HEK293 (cell line): ENCODE measurements around the gene PPARGC1A.

Experiments
- CTCF ChIA-PET: fragments of 350-600 bp; formaldehyde crosslinking; extraction: SDS; loops from one replicate; lab custom pipeline; 2021; ENCODE audit warnings: antibody characterized with exemption; lab: Yijun Ruan, JAX
- POLR2A ChIA-PET: fragments of 300-600 bp; formaldehyde crosslinking; extraction: SDS; loops from one replicate; lab custom pipeline; 2020; ENCODE audit warnings: antibody characterized with exemption, inconsistent platforms; lab: Yijun Ruan, JAX
- H3K27ac ChIP-seq: fragments of 200-500 bp; sonication (Bioruptor generic); 2 replicates; pipeline ENCODE4 v1.5.1; 2014; ENCODE audit warnings: low read depth, low read length, control low read depth, inconsistent platforms; ENCODE audit errors: extremely low read depth
- H3K36me3 ChIP-seq, 2 experiments: fragments of 200-500 bp in 1 of 2; sonication (Bioruptor generic) in 1 of 2; 1 replicate in 1 of 2; 2 replicates in 1 of 2; pipeline ENCODE4 v1.5.1; 2014 to 2017; ENCODE audit warnings: inconsistent platforms in 2 of 2, low read length in 2 of 2; ENCODE audit not compliant: control insufficient read depth in 2 of 2, insufficient read depth in 1 of 2
- H3K4me1 ChIP-seq: fragments of 200-500 bp; sonication (Bioruptor generic); 2 replicates; pipeline ENCODE4 v1.5.1; 2014; ENCODE audit warnings: mild to moderate bottlenecking, low read length, inconsistent platforms; ENCODE audit not compliant: control insufficient read depth, insufficient read depth
- H3K4me3 ChIP-seq: 2 replicates; pipeline ENCODE4 v1.5.1; 2011; ENCODE audit warnings: low read depth, mild to moderate bottlenecking, control low read depth, low read length, moderate library complexity
- H3K9me3 ChIP-seq: fragments of 200-500 bp; sonication (Bioruptor generic); 2 replicates; pipeline ENCODE4 v1.5.1; 2014; ENCODE audit warnings: low read depth, low read length, inconsistent platforms; ENCODE audit not compliant: control insufficient read depth, insufficient read depth
- GLI2 ChIP-seq: fragments of 450-650 bp; formaldehyde crosslinking; IDR thresholded peaks from 2 replicates; pipeline ENCODE4; 2017; ENCODE audit warnings: missing biosample characterization, missing genetic modification characterization, low read depth, borderline replicate concordance
- HIC1 ChIP-seq: fragments of 450-650 bp; formaldehyde crosslinking; IDR thresholded peaks from 2 replicates; pipeline ENCODE4 v1.5.1; 2016; ENCODE audit warnings: missing biosample characterization, missing genetic modification characterization
- HOXA7 ChIP-seq: sonication (generic); formaldehyde crosslinking; IDR thresholded peaks from 2 replicates; pipeline ENCODE4 v1.8.1; 2022; ENCODE audit warnings: missing genetic modification reagents, borderline replicate concordance
- KLF1 ChIP-seq: fragments of 450-650 bp; formaldehyde crosslinking; IDR thresholded peaks from 2 replicates; pipeline ENCODE4 v1.5.1; 2016; ENCODE audit warnings: missing biosample characterization, missing genetic modification characterization
- KLF9 ChIP-seq: fragments of 450-650 bp; formaldehyde crosslinking; IDR thresholded peaks from 2 replicates; pipeline ENCODE4 v1.5.1; 2016; ENCODE audit warnings: missing biosample characterization, missing genetic modification characterization, low read depth
- OSR2 ChIP-seq: fragments of 450-650 bp; formaldehyde crosslinking; IDR thresholded peaks from 2 replicates; pipeline ENCODE4 v1.5.1; 2016; ENCODE audit warnings: missing biosample characterization, missing genetic modification characterization
- SCRT2 ChIP-seq: fragments of 450-650 bp; formaldehyde crosslinking; IDR thresholded peaks from 2 replicates; pipeline ENCODE4 v1.5.1; 2016; ENCODE audit warnings: missing biosample characterization, missing genetic modification characterization
- SP3 ChIP-seq: fragments of 450-650 bp; formaldehyde crosslinking; IDR thresholded peaks from 2 replicates; pipeline ENCODE4 v1.5.1; 2016; ENCODE audit warnings: missing biosample characterization, missing genetic modification characterization
- TRIM28 ChIP-seq: IDR thresholded peaks from 2 replicates; pipeline ENCODE4 v1.6.1; 2011; ENCODE audit warnings: low read length, control low read depth, borderline replicate concordance
- WT1 ChIP-seq: fragments of 450-650 bp; formaldehyde crosslinking; IDR thresholded peaks from 2 replicates; pipeline ENCODE4 v1.5.1; 2016; ENCODE audit warnings: missing biosample characterization, missing genetic modification characterization
- ZFP41 ChIP-seq: fragments of 450-650 bp; formaldehyde crosslinking; IDR thresholded peaks from 2 replicates; pipeline ENCODE4 v1.5.1; 2016; ENCODE audit warnings: missing biosample characterization, missing genetic modification characterization, borderline replicate concordance
- ZNF148 ChIP-seq: fragments of 450-650 bp; formaldehyde crosslinking; IDR thresholded peaks from 2 replicates; pipeline ENCODE4 v1.5.0; 2017; ENCODE audit warnings: missing biosample characterization, missing genetic modification characterization, borderline replicate concordance
- ZNF169 ChIP-seq: fragments of 450-650 bp; formaldehyde crosslinking; IDR thresholded peaks from 2 replicates; pipeline ENCODE4 v1.5.1; 2016; ENCODE audit warnings: missing biosample characterization, missing genetic modification characterization
- ZNF184 ChIP-seq: fragments of 450-650 bp; IDR thresholded peaks from 2 replicates; pipeline ENCODE4 v1.5.1; 2018; ENCODE audit warnings: missing biosample characterization, mild to moderate bottlenecking, missing genetic modification characterization
- ZNF350 ChIP-seq: fragments of 450-650 bp; formaldehyde crosslinking; IDR thresholded peaks from 2 replicates; pipeline ENCODE4 v1.5.0; 2017; ENCODE audit warnings: missing biosample characterization, mild to moderate bottlenecking, missing genetic modification characterization
- ZNF433 ChIP-seq: fragments of 450-650 bp; formaldehyde crosslinking; IDR thresholded peaks from 2 replicates; pipeline ENCODE4 v1.5.1; 2016; ENCODE audit warnings: missing biosample characterization, missing genetic modification characterization, low read depth
- ZNF48 ChIP-seq: fragments of 450-650 bp; formaldehyde crosslinking; IDR thresholded peaks from 2 replicates; pipeline ENCODE4 v1.5.1; 2016; ENCODE audit warnings: missing biosample characterization, missing genetic modification characterization
- ZNF530 ChIP-seq: fragments of 450-650 bp; formaldehyde crosslinking; IDR thresholded peaks from 2 replicates; pipeline ENCODE4 v1.5.1; 2016; ENCODE audit warnings: low read depth, missing biosample characterization, missing genetic modification characterization
- ZNF600 ChIP-seq: fragments of 450-650 bp; formaldehyde crosslinking; IDR thresholded peaks from 2 replicates; pipeline ENCODE4 v1.5.1; 2016; ENCODE audit warnings: missing biosample characterization, missing genetic modification characterization
- ZNF664 ChIP-seq: fragments of 450-650 bp; formaldehyde crosslinking; IDR thresholded peaks from 2 replicates; pipeline ENCODE4 v1.5.1; 2016; ENCODE audit warnings: missing biosample characterization, missing genetic modification characterization
- ZNF670 ChIP-seq: fragments of 450-650 bp; formaldehyde crosslinking; IDR thresholded peaks from 2 replicates; pipeline ENCODE4 v1.5.1; 2016; ENCODE audit warnings: missing biosample characterization, missing genetic modification characterization, low read depth
- ZNF747 ChIP-seq: fragments of 450-650 bp; formaldehyde crosslinking; IDR thresholded peaks from 2 replicates; pipeline ENCODE4 v1.5.1; 2016; ENCODE audit warnings: missing biosample characterization, missing genetic modification characterization
- TF ChIP-seq, protein P1 (sequence below): fragments of 450-650 bp; IDR thresholded peaks from 2 replicates; pipeline ENCODE4 v1.5.1; 2018; ENCODE audit warnings: missing biosample characterization, mild to moderate bottlenecking, missing genetic modification characterization
- TF ChIP-seq, protein P2 (sequence below): fragments of 450-650 bp; formaldehyde crosslinking; IDR thresholded peaks from 2 replicates; pipeline ENCODE4 v1.5.1; 2016; ENCODE audit warnings: missing biosample characterization, missing genetic modification characterization, low read depth

PPARGC1A gene

DNA sequence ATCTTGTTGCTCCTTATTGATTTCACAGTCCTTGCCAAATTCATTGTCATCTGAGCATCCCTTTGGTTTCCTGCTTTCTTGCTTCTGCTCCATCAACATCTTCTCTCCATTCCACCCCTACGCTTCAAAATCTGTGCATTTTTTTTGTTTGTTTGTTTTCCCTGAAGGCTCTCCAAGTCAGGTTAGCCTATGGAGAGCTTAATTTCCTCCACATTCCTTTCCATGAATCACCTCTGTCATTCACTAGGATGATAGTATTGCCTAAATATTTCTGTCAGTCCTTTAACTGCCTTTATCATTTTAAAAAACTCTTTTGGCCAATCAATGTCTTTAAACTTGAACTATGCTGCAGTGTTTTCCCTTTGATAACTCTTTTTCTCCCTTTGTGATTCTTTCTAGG is 67.7 kb downstream of the PPARGC1A start (continued):
- no peak for TF ChIP-seq ZNF148 (tag by site-specific recombination)
- no peak for TF ChIP-seq WT1 (tag by site-specific recombination)
- TF ChIP-seq ZNF433: no peak
- TF ChIP-seq ZNF48 (tag by site-specific recombination): no peak
- TF ChIP-seq ZNF184: no peak

- Histone ChIP-seq H3K9me3 (no peaks in the 10 kb centered on the region), H3K4me1 (0 out of 2 replicates have a peak, but pooled peaks cover 8% of the 10 kb centered on the region), H3K27ac (no peak overlapping the region), H3K4me3 (no peak overlapping the region), H3K36me3 (peaks cover 0 to 3% of the 10 kb centered on the region in 2 experiments; a peak in 1 of 3 replicates)
- ChIA-PET POLR2A (no interaction called here), CTCF (no interaction called here)
- no peak for TF ChIP-seq SP3 (tag by site-specific recombination)
- TF ChIP-seq OSR2: peak; percentile 46
- TF ChIP-seq ZNF530: no peak
Measured at GRCh38 chr4:23819041-23819511, 70.8 kb downstream of the PPARGC1A start.

GRCh38 chr4:23818097-23818885 is 71.6 kb downstream of the PPARGC1A start:
- 0 out of 2 replicates have a peak, but pooled peaks cover 8% of the 10 kb centered on the region for H3K4me1 ChIP-seq
- peaks cover 0 to 8% of the 10 kb centered on the region in 2 experiments; a peak in 1 of 3 replicates for H3K36me3 ChIP-seq
- H3K4me3 ChIP-seq: no peak overlapping the region
- no peaks in the 10 kb centered on the region for H3K9me3 ChIP-seq
- CTCF ChIA-PET: no interaction called here
- POLR2A ChIA-PET: no interaction called here
- no peak overlapping the region; the same call in 1 of the 2 replicates for H3K27ac ChIP-seq
- no peak for TF ChIP-seq ZNF670 (tag by site-specific recombination)
- peak; percentile 17; the same call in 1 of the 2 replicates for TF ChIP-seq KLF1 (tag by site-specific recombination)
- no peak for TF ChIP-seq KLF9 (tag by site-specific recombination)
- TF ChIP-seq, protein P1, sequence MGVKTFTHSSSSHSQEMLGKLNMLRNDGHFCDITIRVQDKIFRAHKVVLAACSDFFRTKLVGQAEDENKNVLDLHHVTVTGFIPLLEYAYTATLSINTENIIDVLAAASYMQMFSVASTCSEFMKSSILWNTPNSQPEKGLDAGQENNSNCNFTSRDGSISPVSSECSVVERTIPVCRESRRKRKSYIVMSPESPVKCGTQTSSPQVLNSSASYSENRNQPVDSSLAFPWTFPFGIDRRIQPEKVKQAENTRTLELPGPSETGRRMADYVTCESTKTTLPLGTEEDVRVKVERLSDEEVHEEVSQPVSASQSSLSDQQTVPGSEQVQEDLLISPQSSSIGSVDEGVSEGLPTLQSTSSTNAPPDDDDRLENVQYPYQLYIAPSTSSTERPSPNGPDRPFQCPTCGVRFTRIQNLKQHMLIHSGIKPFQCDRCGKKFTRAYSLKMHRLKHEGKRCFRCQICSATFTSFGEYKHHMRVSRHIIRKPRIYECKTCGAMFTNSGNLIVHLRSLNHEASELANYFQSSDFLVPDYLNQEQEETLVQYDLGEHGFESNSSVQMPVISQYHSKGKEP: peak; percentile 98
- 0 out of 2 replicates have a peak, but pooled peaks have one; percentile 56 for TF ChIP-seq ZNF600
- TF ChIP-seq HOXA7 (CRISPR knock-in tag): no peak
- 0 out of 2 replicates have a peak, but pooled peaks have one; percentile 24 for TF ChIP-seq ZNF664 (tag by site-specific recombination)
- TF ChIP-seq, protein P2, sequence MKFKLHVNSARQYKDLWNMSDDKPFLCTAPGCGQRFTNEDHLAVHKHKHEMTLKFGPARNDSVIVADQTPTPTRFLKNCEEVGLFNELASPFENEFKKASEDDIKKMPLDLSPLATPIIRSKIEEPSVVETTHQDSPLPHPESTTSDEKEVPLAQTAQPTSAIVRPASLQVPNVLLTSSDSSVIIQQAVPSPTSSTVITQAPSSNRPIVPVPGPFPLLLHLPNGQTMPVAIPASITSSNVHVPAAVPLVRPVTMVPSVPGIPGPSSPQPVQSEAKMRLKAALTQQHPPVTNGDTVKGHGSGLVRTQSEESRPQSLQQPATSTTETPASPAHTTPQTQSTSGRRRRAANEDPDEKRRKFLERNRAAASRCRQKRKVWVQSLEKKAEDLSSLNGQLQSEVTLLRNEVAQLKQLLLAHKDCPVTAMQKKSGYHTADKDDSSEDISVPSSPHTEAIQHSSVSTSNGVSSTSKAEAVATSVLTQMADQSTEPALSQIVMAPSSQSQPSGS (tag by site-specific recombination): peak; percentile 69
- peak; percentile 19; the same call in 1 of the 2 replicates for TF ChIP-seq HIC1 (tag by site-specific recombination)
- TF ChIP-seq TRIM28: peak; percentile 90
- TF ChIP-seq ZNF169 (tag by site-specific recombination): no peak
- TF ChIP-seq ZNF747 (tag by site-specific recombination): no peak
- peak; percentile 89 for TF ChIP-seq GLI2 (tag by site-specific recombination)
- no peak for TF ChIP-seq ZNF350 (tag by site-specific recombination)
- TF ChIP-seq SCRT2 (tag by site-specific recombination): peak; percentile 95
- no peak for TF ChIP-seq ZNF433
- no peak for TF ChIP-seq ZFP41 (tag by site-specific recombination)
